OCI-LY7 (cell line): ENCODE results near the gene CIAO3. TPM values are rescaled to one million over a fixed set of nuclear protein-coding genes. Genes with fewer than 3 reads are reported as not detected.

Source experiments
- BruUV-seq: library from RNA; stranded (reverse); fragments of 400-500 nt; replicated peaks from 2 replicates; lab custom pipeline; 2021; lab: Mats Ljungman, UMichigan
- CTCF ChIA-PET: fragments of 300-600 bp; sonication (Branson Sonifier 250); formaldehyde crosslinking; loops from one replicate; lab custom pipeline; 2022; ENCODE audit warnings: antibody characterized with exemption; ENCODE audit not compliant: unreplicated experiment; lab: Charles Lee
- POLR2A ChIA-PET: fragments of 300-600 bp; sonication (Branson Sonifier 250); formaldehyde crosslinking; loops from one replicate; lab custom pipeline; 2022; ENCODE audit warnings: antibody characterized with exemption; lab: Charles Lee
- DNase-seq: peaks from one replicate; pipeline ENCODE4 v3.0.0-alpha.2; 2015; ENCODE audit warnings: low spot score
- H2AFZ ChIP-seq: fragments of 200-600 bp; sonication (generic), shearing (Covaris generic); 2 replicates; pipeline ENCODE4 v1.6.1; 2014; ENCODE audit warnings: mild to moderate bottlenecking, antibody characterized with exemption, low read length, moderate library complexity
- H3K27ac ChIP-seq: fragments of 200-600 bp; sonication (generic); 2 replicates; pipeline ENCODE4 v1.5.1; 2014; ENCODE audit warnings: mixed run types, low read depth, mild to moderate bottlenecking, moderate library complexity, low read length, inconsistent platforms; ENCODE audit not compliant: poor library complexity, severe bottlenecking
- H3K36me3 ChIP-seq: fragments of 200-600 bp; sonication (generic); 2 replicates; pipeline ENCODE4 v1.6.1; 2014; ENCODE audit warnings: mild to moderate bottlenecking, antibody characterized with exemption, low read length, moderate library complexity, mixed read lengths; ENCODE audit not compliant: insufficient read depth
- H3K4me1 ChIP-seq: fragments of 200-600 bp; sonication (generic); 2 replicates; pipeline ENCODE4 v1.5.1; 2014; ENCODE audit warnings: mild to moderate bottlenecking, low read length; ENCODE audit not compliant: insufficient read depth, poor library complexity, severe bottlenecking
- H3K4me2 ChIP-seq: fragments of 200-600 bp; sonication (generic); 2 replicates; pipeline ENCODE4 v1.6.1; 2014; ENCODE audit warnings: mild to moderate bottlenecking, low read length
- H3K4me3 ChIP-seq: fragments of 200-600 bp; sonication (generic); 2 replicates; pipeline ENCODE4 v1.5.1; 2014; ENCODE audit warnings: mild to moderate bottlenecking, low read depth, low read length; ENCODE audit not compliant: poor library complexity, severe bottlenecking
- H3K79me2 ChIP-seq: fragments of 200-600 bp; sonication (generic); 2 replicates; pipeline ENCODE4 v1.6.1; 2016; ENCODE audit warnings: low read depth, mild to moderate bottlenecking, low read length, moderate library complexity, mixed read lengths; ENCODE audit not compliant: insufficient read depth
- H3K9me2 ChIP-seq: fragments of 200-600 bp; sonication (generic); 2 replicates; pipeline ENCODE4 v1.6.1; 2016; ENCODE audit warnings: mild to moderate bottlenecking, low read length, mixed read lengths; ENCODE audit not compliant: insufficient read depth
- H3K9me3 ChIP-seq: fragments of 200-600 bp; sonication (generic); 2 replicates; pipeline ENCODE4 v1.6.1; 2014; ENCODE audit warnings: mild to moderate bottlenecking, mixed run types, low read length, mixed read lengths
- H4K20me1 ChIP-seq: fragments of 200-600 bp; sonication (generic); 2 replicates; pipeline ENCODE4 v1.6.1; 2014; ENCODE audit warnings: mild to moderate bottlenecking, antibody characterized with exemption, low read length, moderate library complexity, mixed read lengths; ENCODE audit not compliant: insufficient read depth
- EZH2phosphoT487 ChIP-seq: fragments of 200-600 bp; sonication (generic); IDR thresholded peaks from 2 replicates; pipeline ENCODE4 v1.6.1; 2018; ENCODE audit warnings: low read depth, borderline replicate concordance, mild to moderate bottlenecking, mixed run types, antibody characterized with exemption, low read length, moderate library complexity, mixed read lengths
- intact Hi-C: fragments of 100-400 bp; cut with micrococcal nuclease; formaldehyde crosslinking; loops from one replicate; pipeline ENCODE4 v1.10.0; 2022; ENCODE audit not compliant: unreplicated experiment
- total RNA-seq, 2 experiments: library from RNA; depleted of rRNA in 1 of 2; stranded (reverse); fragments of >200 nt in 1 of 2; shearing (Covaris generic) in 1 of 2; gene quantifications; 2 replicates each; pipeline ENCODE4 v1.2.3, GENCODE V29; 2014 to 2022
- TF ChIP-seq, protein P1 (sequence below): fragments of 200-600 bp; sonication (generic); conservative IDR thresholded peaks from 2 replicates; pipeline ENCODE4 v1.5.1; 2014; ENCODE audit warnings: mild to moderate bottlenecking, antibody characterized with exemption, low read length, moderate library complexity, mixed read lengths

Gene CIAO3
- total RNA-seq, 2 experiments from 2014 or later, result 156 to 169 TPM

- Histone ChIP-seq H3K27ac (no peak overlapping the region), H3K9me3 (no peaks in the 10 kb centered on the region), H3K4me3 (peak overlapping the region; percentile 65), H3K4me1 (peaks cover 36% of the 10 kb centered on the region), H3K79me2 (no peaks in the 10 kb centered on the region), H3K9me2 (no peaks in the 10 kb centered on the region), H3K4me2 (peak overlapping the region; percentile 69), H4K20me1 (no peaks in the 10 kb centered on the region), H3K36me3 (no peaks in the 10 kb centered on the region), H2AFZ (no peak overlapping the region)
- ChIA-PET POLR2A (interaction anchor here (0.6 to 2.0 kb wide), 4 partner anchors 12 to 996 kb away, joined by 3 to 8 read pairs (median 4); partner anchors contain the start of genes CHTF18 and RPUSD1), CTCF (interaction anchor here (0.6 to 1.0 kb wide), 5 partner anchors 33 to 261 kb away, joined by 3 to 16 read pairs (median 4); partner anchors contain the start of genes CHTF18 and RPUSD1)
- TF ChIP-seq, protein P1, sequence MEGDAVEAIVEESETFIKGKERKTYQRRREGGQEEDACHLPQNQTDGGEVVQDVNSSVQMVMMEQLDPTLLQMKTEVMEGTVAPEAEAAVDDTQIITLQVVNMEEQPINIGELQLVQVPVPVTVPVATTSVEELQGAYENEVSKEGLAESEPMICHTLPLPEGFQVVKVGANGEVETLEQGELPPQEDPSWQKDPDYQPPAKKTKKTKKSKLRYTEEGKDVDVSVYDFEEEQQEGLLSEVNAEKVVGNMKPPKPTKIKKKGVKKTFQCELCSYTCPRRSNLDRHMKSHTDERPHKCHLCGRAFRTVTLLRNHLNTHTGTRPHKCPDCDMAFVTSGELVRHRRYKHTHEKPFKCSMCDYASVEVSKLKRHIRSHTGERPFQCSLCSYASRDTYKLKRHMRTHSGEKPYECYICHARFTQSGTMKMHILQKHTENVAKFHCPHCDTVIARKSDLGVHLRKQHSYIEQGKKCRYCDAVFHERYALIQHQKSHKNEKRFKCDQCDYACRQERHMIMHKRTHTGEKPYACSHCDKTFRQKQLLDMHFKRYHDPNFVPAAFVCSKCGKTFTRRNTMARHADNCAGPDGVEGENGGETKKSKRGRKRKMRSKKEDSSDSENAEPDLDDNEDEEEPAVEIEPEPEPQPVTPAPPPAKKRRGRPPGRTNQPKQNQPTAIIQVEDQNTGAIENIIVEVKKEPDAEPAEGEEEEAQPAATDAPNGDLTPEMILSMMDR, result peak; percentile 54
- TF ChIP-seq EZH2phosphoT487, result no peak
- intact Hi-C loops, result no loop called here
- BruUV-seq, result no TSS peak
- peak; percentile 56 for DNase-seq
Observed at GRCh38 chr16:715477-716199, 25.2 kb downstream of the CIAO3 start.

GRCh38 chr16:714558-715476 is 26.0 kb downstream of the CIAO3 start, which contains the start of gene METRN:
Gene METRN, plus strand, starts transcription at chr16:715118. Its CDS starts 172 bp downstream, at chr16:715290.
- no TSS peak for BruUV-seq

GRCh38 chr16:714079-714478 is 26.7 kb downstream of the CIAO3 start:
- H3K79me2 ChIP-seq, result no peaks in the 10 kb centered on the region
- H3K9me3 ChIP-seq, result no peaks in the 10 kb centered on the region
- no peak for TF ChIP-seq EZH2phosphoT487
- TF ChIP-seq, protein P1, result no peak
- H3K4me2 ChIP-seq, result peak overlapping the region; percentile 58; the same call in 1 of the 2 replicates
- DNase-seq, result no peak
- peaks cover 25% of the 10 kb centered on the region for H3K4me1 ChIP-seq
- H3K9me2 ChIP-seq, result no peaks in the 10 kb centered on the region
- no peaks in the 10 kb centered on the region for H4K20me1 ChIP-seq
- intact Hi-C loops, result no loop called here
- CTCF ChIA-PET, result no interaction called here
- no peak overlapping the region for H3K27ac ChIP-seq
- H3K36me3 ChIP-seq, result no peaks in the 10 kb centered on the region
- H2AFZ ChIP-seq, result no peak overlapping the region
- POLR2A ChIA-PET, result interaction anchor here (2.0 kb wide), 1 partner anchor 14 kb away, joined by 5 read pairs; no protein-coding TSS in a partner anchor
- no TSS peak for BruUV-seq
- no peak overlapping the region for H3K4me3 ChIP-seq

More at GRCh38 chr16:714558-715476, 26.0 kb downstream of the CIAO3 start, which contains the start of gene METRN:
- H3K4me2 ChIP-seq, result peak within 1 kb of the TSS; percentile 69
- H3K9me2 ChIP-seq, result no peaks in the 10 kb centered on the region
- intact Hi-C loops, result no loop called here
- H4K20me1 ChIP-seq, result no peaks in the 10 kb centered on the region
- H3K9me3 ChIP-seq, result no peaks in the 10 kb centered on the region
- ChIA-PET CTCF (no interaction called here), POLR2A (interaction anchor here (0.5 to 2.0 kb wide), 4 partner anchors 13 to 997 kb away, joined by 3 to 8 read pairs (median 4); partner anchors contain the start of genes CHTF18 and RPUSD1)
- no peaks in the 10 kb centered on the region for H3K36me3 ChIP-seq
- no peak for TF ChIP-seq EZH2phosphoT487
- peak within 1 kb of the TSS; percentile 65 for H3K4me3 ChIP-seq
- no peak within 1 kb of the TSS for H3K27ac ChIP-seq
- no peak within 1 kb of the TSS for H2AFZ ChIP-seq
- DNase-seq, result peak; percentile 89
- peaks cover 33% of the 10 kb centered on the region for H3K4me1 ChIP-seq
- H3K79me2 ChIP-seq, result no peaks in the 10 kb centered on the region
